GM21786 (cell line): ENCODE results near the gene FIGNL2.
"Not testable (repeated sequence)": the region's sequence is repeated elsewhere in the genome, so short reads cannot be mapped to it uniquely, and the experiment has no call there.

Source experiments
- ATAC-seq: cut with Tn5 transposase; IDR thresholded peaks from one replicate; pipeline ENCODE4 v1.9.1; 2021; ENCODE audit not compliant: unreplicated experiment

FIGNL2 gene

GRCh38 chr12:51836041-51836826 lies 12.3 kb downstream of the FIGNL2 start:
- ATAC-seq: no peak

GRCh38 chr12:51834411-51834810 lies 14.1 kb downstream of the FIGNL2 start:
- no peak for ATAC-seq

GRCh38 chr12:51833448-51834227 lies 14.9 kb downstream of the FIGNL2 start:
- ATAC-seq: no peak

- ATAC-seq: no peak
Measured at GRCh38 chr12:51832354-51833107, 16.0 kb downstream of the FIGNL2 start.

GRCh38 chr12:51831817-51832216 lies 16.7 kb downstream of the FIGNL2 start:
- ATAC-seq: not testable (repeated sequence)

GRCh38 chr12:51829641-51830040 lies 18.9 kb downstream of the FIGNL2 start:
- ATAC-seq: no peak

GRCh38 chr12:51829011-51829481 lies 19.5 kb downstream of the FIGNL2 start:
- ATAC-seq: no peak

- no peak for ATAC-seq
Measured at GRCh38 chr12:51827925-51828818, 20.3 kb downstream of the FIGNL2 start.

- no peak for ATAC-seq
Measured at GRCh38 chr12:51826881-51827280, 21.6 kb downstream of the FIGNL2 start.

GRCh38 chr12:51825216-51825615 lies 23.3 kb downstream of the FIGNL2 start:
- no peak for ATAC-seq

GRCh38 chr12:51823875-51824565 lies 24.5 kb downstream of the FIGNL2 start:
- no peak for ATAC-seq

GRCh38 chr12:51822956-51823355 lies 25.6 kb downstream of the FIGNL2 start:
- no peak for ATAC-seq

GRCh38 chr12:51822261-51822616 lies 26.3 kb downstream of the FIGNL2 start:
- ATAC-seq: no peak

- no peak for ATAC-seq
Measured at GRCh38 chr12:51821440-51822260, 26.9 kb downstream of the FIGNL2 start.

- no peak for ATAC-seq
Measured at GRCh38 chr12:51820526-51821439, 27.7 kb downstream of the FIGNL2 start.

- no peak for ATAC-seq
Measured at GRCh38 chr12:51819736-51820525, 28.6 kb downstream of the FIGNL2 start.
